Activated CD8-positive, alpha-beta memory T cell treated with anti-CD3 and anti-CD28 coated beads for 24 hours (primary cell): ENCODE measurements around the gene RBM39.

Experiments used
- DNase-seq: peaks from one replicate; pipeline ENCODE4 v3.0.0-alpha.2; 2020

RBM39 gene

DNA sequence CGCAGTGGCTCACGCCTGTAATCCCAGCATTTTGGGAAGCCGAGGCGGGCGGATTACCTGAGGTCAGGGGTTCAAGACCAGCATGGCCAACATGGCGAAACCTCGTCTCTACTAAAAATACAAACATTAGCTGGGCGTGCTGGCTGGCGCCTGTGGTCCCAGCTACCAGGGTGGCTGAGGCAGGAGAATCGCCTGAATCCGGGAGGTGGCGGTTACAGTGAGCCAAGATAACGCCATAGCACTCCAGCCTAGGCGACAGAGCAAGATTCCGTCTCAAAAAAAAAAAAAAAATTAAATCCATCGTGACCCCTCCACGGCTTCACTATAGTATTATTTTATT, 76.1 kb downstream of the RBM39 start:
- no peak for DNase-seq

DNA sequence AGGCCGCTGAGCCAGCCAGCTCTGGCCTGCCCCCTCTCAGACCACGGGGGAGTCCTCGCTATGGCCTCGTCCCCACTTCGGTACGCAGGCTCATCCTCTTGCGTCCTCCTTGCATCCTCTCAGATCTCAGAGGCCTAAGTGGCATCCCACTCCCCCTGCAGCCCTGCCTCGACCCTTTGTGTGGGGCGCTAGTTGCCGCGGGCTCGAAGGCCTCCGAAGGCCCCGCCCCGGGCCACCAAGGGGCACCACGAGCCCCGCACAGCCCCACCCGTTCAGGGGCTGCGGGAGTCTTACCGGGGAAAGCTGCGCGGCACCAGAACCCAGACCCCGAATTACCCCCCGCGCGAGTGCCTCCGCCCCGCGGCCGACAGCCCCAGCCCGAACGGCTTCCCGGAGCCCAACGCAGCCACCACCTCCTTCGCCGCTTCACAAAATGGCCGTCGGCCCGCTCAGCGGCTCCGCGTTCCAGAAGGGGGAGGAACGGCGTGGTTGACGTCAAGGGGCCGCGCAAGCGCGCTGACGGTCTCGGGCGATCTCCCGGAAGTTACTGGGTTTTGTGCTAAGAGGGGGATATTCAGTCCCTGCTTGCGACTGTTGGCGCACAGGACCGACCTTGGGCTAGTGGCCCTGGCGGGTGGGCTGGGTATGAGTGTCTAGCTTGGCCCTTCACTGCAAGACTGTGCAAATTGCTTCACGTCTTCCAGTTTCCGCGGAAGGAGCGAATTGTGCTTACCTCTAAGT, 77.4 kb downstream of the RBM39 start, which contains the start of the genes CPNE1 and RBM12:
CPNE1 (minus strand) TSS at position 435 of the 741 bp plus-strand sequence. CDS start 31,977 bp downstream, outside the sequence.
RBM12 (minus strand) TSS at position 435 of the 741 bp plus-strand sequence. CDS start 9,578 bp downstream, outside the sequence.
- DNase-seq: peak; percentile 97

DNA sequence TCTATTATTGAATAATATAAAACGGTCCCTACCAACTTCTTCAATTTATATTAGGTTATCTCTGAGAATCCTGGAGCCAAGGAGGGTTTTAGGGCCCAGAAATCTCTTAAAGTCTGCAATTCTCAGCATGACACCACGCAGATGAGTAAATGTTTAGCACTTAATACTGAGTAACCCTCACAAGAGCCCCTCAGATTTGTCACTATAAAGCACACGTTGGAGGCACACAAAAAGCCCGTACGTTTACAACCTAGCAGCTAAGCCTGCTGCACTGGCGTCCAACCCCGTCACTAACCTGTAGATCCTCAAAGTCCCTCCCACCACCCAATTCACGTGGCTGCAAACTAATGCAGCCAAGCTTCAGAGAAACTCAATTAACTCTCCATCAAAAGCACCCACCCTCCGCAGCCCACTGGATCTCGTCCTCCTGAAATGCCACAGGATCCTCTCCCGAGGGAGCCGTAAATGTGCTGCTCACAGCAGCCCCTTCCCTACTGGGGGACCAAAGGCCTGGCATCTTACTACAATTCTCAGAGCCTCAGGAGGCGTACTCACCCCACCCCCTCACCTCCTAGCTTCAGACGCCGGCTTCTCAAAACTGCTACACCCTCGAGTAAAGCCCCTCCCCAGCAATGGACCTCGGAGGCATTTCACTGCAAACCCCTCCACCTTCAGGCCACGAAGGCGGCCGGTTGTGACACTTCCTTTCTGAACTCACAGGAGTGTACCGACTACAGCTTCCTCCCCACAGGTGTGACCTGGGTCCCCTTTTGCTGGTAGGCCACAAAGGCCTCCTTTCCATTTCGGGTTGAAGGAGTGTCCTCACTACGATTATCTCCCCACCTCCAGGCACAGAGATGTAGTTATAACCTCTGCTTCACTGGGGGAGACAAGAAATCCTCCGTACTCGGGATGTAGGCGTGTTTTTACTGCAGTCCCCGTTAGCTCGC, 78.3 kb downstream of the RBM39 start:
- peak; percentile 84 for DNase-seq

DNA sequence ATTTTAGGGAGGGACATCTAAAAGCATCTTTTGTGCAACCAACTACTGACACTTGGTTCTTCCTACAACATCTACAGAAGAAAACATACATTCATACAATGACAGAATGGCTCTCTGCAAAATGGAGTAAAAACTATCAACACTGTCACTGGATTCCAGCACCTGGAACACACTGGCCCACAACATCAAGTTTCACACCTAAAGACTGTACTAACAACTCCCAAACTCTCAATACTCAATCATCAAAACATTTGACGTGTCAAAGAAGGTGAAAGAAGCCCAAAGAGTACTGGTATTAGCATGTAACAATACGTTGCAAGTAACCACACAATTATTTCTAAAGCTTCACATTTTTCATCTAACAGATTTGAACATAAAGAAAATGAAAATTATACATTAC, 79.5 kb downstream of the RBM39 start:
- DNase-seq: no peak

DNA sequence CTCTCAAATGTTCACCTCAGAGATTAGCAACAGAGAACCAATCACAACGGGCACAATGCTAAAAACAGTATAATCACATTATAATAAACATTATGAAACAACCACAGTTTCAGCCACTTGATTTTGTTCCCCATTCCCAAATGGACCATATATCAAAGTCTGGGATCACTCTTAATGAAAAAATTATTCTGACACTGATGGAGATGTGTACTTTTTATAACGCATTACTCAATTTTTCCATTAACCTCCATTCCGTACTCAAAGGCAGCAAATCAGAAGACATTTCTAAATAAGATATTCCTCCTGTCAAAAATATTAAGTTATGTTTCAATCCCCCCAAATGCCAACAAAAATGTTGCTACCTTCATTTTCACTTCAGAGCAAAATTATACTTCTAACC, 80.2 kb downstream of the RBM39 start:
- no peak for DNase-seq

DNA sequence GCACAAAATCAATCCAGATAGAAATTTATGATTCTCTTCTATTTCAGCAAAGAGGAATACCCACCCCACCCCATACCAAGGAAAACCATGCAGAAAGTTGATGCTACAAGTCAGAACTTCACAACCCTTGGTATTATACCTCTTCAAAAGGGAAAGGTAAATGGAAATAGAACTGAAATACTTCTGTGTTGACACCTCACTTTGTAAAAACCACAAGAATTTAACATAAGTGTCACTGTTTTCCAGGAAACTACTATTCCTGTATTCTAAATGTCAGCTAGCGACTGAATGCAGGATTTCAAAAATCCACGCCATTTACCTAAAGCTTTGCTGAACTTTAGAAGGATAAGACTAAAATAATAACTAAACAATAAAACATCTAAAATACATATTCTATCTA, 81.0 kb downstream of the RBM39 start:
- DNase-seq: no peak

DNA sequence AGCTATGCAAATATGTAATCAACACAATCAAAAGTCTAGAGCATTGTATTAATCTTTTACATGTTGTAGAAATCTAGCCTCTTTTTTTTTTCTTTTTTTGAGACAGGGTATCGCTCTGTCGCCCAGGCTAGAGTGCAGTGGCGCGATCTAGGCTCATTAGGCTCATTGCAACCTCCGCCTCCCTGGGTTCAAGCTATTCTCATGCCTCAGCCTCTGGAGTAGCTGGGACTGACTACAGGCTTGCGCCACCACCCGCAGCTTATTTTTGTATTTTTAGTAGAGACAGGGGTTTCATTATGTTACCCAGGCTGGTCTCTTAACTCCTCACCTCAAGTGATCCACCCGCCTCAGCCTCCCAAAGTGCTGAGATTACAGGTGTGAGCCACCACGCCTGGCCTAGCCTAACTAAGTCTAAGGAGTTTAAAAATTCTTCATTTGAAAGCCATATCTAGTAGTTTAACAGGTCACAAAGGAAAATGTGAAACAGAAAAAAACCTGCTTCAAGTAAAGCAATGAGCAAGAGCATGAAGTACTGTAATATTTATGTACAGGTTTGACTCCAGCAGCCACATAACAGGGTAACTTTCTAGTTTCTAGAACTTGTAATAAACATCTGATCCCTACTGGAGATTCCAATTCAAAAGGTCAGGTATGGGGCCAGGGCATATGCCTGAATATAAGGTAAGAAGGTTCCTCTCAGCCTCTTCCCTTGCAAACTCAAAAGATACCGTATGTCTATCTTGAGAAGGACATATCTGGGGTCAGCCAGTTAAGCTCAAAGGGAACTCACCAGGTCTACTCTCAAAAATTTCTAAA, 81.7 kb downstream of the RBM39 start:
- DNase-seq: peak; percentile 67

DNA sequence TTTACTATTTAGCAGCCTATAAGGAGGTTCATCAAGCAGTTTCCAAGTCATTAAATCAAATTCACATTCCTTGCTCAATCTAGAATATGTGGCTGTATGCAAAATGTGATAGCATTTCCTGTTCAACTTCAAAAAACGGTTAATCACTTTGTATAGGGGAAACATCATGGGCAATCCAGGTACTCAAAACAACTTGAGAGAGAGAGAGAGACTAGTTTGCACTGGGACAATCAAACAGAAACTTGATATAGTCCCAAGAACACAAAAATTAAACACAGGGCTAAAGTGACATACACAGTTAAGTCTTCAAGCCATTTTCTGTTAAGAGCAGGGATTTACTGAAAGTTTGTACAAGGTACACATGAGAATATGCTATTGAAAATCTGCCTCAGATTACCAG, 84.8 kb downstream of the RBM39 start:
- DNase-seq: no peak

DNA sequence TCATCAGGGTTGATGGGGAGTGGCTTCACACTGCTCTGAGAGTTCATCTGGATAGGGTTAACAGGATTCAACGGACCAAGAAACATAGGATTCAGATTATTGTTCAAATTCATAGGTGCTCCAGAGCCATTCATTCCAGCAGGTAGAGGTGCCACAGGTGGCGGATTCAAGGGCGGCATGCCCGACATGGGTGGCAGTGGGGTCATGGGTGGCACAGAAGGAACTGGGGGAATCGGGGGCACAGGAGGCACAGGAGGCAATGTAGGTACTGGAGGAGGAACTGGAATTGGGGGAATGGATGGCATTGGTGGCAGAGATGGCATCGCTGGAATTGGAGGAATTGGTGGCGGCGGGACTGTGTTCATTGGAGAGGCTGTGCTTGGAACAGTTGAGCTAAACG, 87.6 kb downstream of the RBM39 start:
- no peak for DNase-seq

DNA sequence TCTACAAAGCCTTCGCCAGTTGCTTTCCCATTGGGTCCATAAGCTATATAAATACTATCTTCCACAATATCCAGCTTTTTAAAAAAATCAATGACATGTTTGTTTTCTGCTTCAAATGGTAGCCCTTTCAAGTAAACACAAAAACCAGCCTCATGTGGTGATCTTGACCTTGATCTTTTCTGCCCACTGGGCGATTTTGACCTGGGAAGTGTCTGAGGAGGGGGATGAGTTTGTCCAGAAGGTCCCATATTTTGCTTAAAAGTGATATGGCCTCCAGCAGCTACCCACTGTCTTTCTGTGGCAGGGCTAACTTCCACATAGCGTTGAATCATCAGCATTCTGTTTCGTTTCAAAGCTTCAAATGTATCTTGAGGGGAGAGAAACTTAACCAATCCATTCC, 88.2 kb downstream of the RBM39 start:
- DNase-seq: no peak
